SHP77 treated with DMSO at 0.1 percent for 48 hours (cell line): Measurements from ENCODE around the gene SLC25A44.
"Not testable (repeated sequence)": the region's sequence is repeated elsewhere in the genome, so short reads cannot be mapped to it uniquely, and the experiment has no call there.

Experiments used
- DNase-seq: peaks from one replicate; lab custom pipeline; 2025; lab: John Stamatoyannopoulos, UW

The SLC25A44 gene

GRCh38 chr1:156163712-156164111 is 30.2 kb upstream of the SLC25A44 start:
- no peak for DNase-seq

DNA sequence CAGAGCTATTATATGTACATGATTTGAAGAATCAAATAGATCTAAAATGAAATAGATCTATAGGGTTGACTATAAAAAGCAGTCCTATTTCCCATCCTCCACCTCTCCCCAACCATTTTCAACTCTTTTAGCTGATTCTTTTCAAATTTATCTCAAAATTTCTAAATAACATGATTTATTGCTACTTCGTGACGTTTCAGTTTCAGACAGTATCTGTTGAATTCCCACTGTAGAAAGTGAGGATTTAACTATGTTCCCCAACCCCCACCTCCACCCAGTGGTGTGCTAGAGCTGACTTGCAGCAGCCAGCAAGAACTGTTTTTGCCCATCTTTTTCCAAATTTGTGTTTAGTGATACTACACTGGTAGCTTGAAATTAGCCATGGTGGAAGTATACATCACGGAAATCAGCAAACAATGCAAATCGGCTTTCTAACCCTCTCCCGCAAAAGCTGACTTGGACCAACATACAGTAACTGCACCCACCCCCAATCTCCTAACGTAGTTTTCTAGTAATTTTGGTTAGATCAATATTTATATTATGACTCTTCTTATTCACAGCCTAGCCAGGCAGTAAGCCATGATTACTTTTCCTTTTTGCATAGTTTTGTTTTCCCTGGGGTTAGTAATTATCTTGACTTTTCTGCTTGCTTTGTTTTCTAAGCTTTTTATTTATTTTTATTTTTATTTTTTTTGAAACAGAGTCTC is 29.6 kb upstream of the SLC25A44 start:
- no peak for DNase-seq

DNA sequence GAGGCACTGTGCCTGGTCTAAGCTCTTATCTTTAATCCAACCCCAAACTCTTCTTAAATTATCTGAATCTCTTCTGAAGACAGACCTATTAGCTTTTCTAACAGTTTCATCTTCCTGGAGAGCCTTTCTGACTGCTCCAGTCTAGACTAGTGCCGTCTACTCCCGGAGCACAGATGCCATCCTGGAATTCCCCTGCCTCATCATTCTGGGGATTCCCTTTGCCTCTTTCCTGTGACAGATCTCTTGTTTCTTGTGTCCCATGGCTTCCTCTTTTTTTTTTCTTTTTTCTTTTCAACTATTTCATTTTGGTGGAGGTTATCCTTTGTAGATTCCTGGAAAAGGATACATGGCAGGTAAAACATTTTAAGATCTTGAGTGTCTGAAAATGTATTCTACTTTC is 28.8 kb upstream of the SLC25A44 start:
- no peak for DNase-seq

DNA sequence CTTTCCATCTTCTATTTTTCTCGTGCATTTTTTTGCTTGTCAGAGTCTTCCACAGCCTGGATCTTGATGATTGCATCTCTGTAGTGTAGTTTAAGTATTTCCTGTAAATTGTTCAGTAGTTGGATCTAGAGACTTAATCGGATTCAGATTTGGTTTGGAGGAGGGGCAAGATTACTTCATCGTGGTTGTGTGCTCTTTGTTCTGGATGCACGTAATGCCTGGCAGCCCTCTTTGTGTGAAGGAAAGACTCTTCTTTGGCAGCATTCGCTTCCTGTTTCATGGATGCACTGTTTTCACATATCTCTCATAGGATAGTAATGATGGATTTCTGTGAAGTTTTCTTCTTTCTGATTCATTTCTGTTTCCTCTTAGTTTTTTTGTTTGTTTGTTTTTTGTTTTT is 26.4 kb upstream of the SLC25A44 start:
- no peak for DNase-seq

GRCh38 chr1:156172696-156173470 is 21.0 kb upstream of the SLC25A44 start:
- DNase-seq: no peak

- DNase-seq: no peak
Measured at GRCh38 chr1:156176610-156177210, 17.2 kb upstream of the SLC25A44 start.

- DNase-seq: no peak
Measured at GRCh38 chr1:156177919-156178654, 15.8 kb upstream of the SLC25A44 start.

DNA sequence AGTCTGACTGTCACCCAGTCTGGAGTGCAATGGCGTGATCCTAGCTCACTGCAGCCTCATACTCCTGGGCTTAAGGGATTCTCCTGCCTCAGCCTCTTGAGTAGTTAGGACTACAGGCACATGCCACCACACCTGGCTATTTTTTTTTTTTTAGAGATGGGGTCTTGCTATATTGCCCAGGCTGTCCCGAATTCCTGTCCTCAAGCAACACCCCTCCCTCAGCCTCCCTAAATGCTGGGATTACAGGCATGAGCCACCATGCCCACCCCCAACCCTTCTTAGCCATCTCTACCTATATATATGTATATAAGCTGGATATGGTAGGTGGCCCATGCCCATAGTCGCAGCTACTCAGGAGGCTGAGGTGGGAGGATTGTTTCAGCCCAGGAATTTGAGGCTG is 13.4 kb upstream of the SLC25A44 start:
- DNase-seq: no peak

- not testable (repeated sequence) for DNase-seq
Measured at GRCh38 chr1:156181391-156181924, 12.4 kb upstream of the SLC25A44 start.

- not testable (repeated sequence) for DNase-seq
Measured at GRCh38 chr1:156182010-156182779, 11.7 kb upstream of the SLC25A44 start.

- not testable (repeated sequence) for DNase-seq
Measured at GRCh38 chr1:156186347-156187177, 7.3 kb upstream of the SLC25A44 start.

GRCh38 chr1:156190265-156190664 is 3.6 kb upstream of the SLC25A44 start:
- DNase-seq: not testable (repeated sequence)

GRCh38 chr1:156191292-156191964 is 2.5 kb upstream of the SLC25A44 start:
- no peak for DNase-seq

GRCh38 chr1:156193208-156193487 is 756 bp upstream of the SLC25A44 start:
- no peak for DNase-seq

DNA sequence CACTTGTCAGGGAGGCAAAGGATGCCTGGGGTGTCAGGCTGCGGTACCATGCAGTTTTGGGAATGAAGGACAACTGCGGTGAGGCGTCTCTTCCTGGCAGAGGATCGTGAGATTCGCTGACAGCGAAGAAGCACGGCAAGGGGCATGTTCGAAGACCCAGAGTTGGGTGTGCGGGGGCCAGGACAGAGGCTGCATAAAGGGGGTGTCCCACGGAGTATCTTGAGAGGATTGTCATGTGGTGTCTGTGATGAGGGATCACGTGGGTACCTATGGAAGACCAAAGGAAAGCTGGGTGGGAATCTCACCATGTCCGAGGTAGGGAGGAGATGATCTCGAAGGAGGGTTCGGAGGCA is 372 bp downstream of the SLC25A44 start:
- DNase-seq: no peak

DNA sequence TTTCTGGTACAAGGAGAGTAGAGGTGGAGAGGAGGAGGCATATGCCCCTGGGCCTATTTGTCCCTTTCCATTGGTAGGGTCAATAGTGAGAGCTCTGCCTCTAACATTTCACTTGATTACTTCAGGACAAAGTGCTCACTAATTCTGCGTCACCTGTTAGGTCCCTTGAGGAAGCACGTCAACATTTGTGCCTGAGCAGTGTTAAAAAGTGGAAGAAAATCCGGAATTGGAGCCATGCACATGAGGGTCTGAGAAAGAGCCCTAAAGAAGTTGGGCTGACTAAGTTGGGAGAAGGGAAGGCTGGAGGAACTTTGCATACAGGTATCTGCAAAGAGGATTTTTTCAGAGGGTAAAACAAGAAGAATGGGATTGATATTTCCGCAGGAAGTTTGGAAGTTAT is 1.9 kb downstream of the SLC25A44 start:
- DNase-seq: no peak

- no peak for DNase-seq
Measured at GRCh38 chr1:156196445-156196844, 2.5 kb downstream of the SLC25A44 start.

- DNase-seq: no peak
Measured at GRCh38 chr1:156198831-156199349, 5.0 kb downstream of the SLC25A44 start.

DNA sequence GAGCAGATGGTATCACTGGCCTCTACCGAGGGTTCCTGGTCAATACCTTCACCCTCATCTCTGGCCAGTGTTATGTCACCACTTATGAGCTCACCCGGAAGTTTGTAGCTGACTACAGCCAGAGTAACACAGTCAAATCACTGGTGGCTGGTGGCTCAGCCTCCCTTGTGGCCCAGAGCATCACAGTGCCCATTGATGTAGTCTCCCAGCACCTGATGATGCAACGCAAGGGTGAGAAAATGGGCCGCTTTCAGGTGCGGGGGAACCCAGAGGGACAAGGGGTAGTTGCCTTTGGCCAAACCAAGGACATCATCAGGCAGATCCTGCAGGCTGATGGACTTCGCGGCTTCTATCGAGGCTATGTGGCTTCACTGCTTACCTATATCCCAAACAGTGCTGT is 6.1 kb downstream of the SLC25A44 start:
- no peak for DNase-seq

- DNase-seq: no peak
Measured at GRCh38 chr1:156203331-156203730, 9.4 kb downstream of the SLC25A44 start.
